Esophagus muscularis mucosa (tissue), 4 donors: Measurements from ENCODE around the gene FBXO22. TPM values are rescaled to one million over a fixed set of nuclear protein-coding genes. Genes with fewer than 3 reads are reported as not detected.

Experiments used
- DNase-seq: peaks from one replicate; pipeline ENCODE4 v3.0.0-alpha.2; 2017; ENCODE audit errors: extremely low spot score
- H3K27ac ChIP-seq, 4 donors: fragments of 200-600 bp; sonication (generic); replicated peaks in 1 of 4; 1 replicate in 3 of 4; 2 replicates in 1 of 4; pipeline ENCODE4 v1.5.1; 2016 to 2019; ENCODE audit warnings: mild to moderate bottlenecking in 1 of 4
- H3K27me3 ChIP-seq, 4 donors: fragments of 200-600 bp; sonication (generic); one replicate each; pipeline versions ENCODE4 v1.5.1 to v1.6.0; 2016 to 2019
- H3K36me3 ChIP-seq, 4 donors: fragments of 200-600 bp; sonication (generic); one replicate each; pipeline ENCODE4 v1.5.1; 2016 to 2019
- H3K4me1 ChIP-seq, 4 donors: fragments of 200-600 bp; sonication (generic); one replicate each; pipeline ENCODE4 v1.5.1; 2016 to 2019
- H3K4me3 ChIP-seq, 4 donors: fragments of 200-600 bp; sonication (generic); 1 replicate in 2 of 4; 2 replicates in 2 of 4; pipeline ENCODE4 v1.5.1; 2016 to 2019; ENCODE audit warnings: mild to moderate bottlenecking in 4 of 4, moderate library complexity in 1 of 4
- H3K9me3 ChIP-seq, 4 donors: fragments of 200-600 bp; sonication (generic); 1 replicate in 3 of 4; 2 replicates in 1 of 4; pipeline ENCODE4 v1.5.1; 2016 to 2019
- EP300 ChIP-seq: sonication (generic); formaldehyde crosslinking; IDR thresholded peaks from one replicate; pipeline ENCODE4 v1.6.1; 2017; ENCODE audit warnings: antibody characterized with exemption
- POLR2A ChIP-seq: fragments of 450-650 bp; IDR thresholded peaks from one replicate; pipeline ENCODE4 v1.6.1; 2017; ENCODE audit warnings: antibody characterized with exemption, moderate library complexity, mild to moderate bottlenecking, low read depth
- POLR2AphosphoS5 ChIP-seq, 2 donors: sonication (generic); formaldehyde crosslinking; IDR thresholded peaks; one replicate each; pipeline ENCODE4 v1.6.1; 2017; ENCODE audit warnings: antibody characterized with exemption in 2 of 2
- WGBS: methylation state at CpG from one replicate; pipeline ENCODE4 v1.1.5; 2018; 5-methylcytosine and 5-hydroxymethylcytosine counted together
- intact Hi-C: fragments of 100-400 bp; cut with DNase I; formaldehyde crosslinking; loops from one replicate; pipeline ENCODE4 v1.15.1; 2023
- total RNA-seq, 4 donors: library from RNA; depleted of rRNA; stranded (reverse); fragments of >200 nt; gene quantifications; one replicate each; pipeline versions ENCODE4 v1.1.0 to v1.2.1, GENCODE V29; 2016
- TF ChIP-seq, protein P1 (sequence below), 3 experiments: fragments of 200-600 bp in 2 of 3; fragments of 450-650 bp in 1 of 3; sonication (generic) in 2 of 3; IDR thresholded peaks; one replicate each; pipeline ENCODE4 v1.5.1; 2017 to 2019; ENCODE audit warnings: antibody characterized with exemption in 3 of 3, mild to moderate bottlenecking in 2 of 3, moderate library complexity in 1 of 3

FBXO22 gene
- total RNA-seq, 4 donors from 2014 or later = 10.4 to 23.8 (median 17.7) TPM

- Histone ChIP-seq H3K4me1 (peaks cover 0 to 7% (median 3%) of the 10 kb centered on the region in 4 donors), H3K4me3 (no peak overlapping the region), H3K9me3 (no peaks in the 10 kb centered on the region), H3K36me3 (peaks cover 4 to 50% (median 17%) of the 10 kb centered on the region in 4 donors), H3K27ac (no peak overlapping the region), H3K27me3 (no peaks in the 10 kb centered on the region)
- intact Hi-C loops = no loop called here
- TF ChIP-seq, protein P1, sequence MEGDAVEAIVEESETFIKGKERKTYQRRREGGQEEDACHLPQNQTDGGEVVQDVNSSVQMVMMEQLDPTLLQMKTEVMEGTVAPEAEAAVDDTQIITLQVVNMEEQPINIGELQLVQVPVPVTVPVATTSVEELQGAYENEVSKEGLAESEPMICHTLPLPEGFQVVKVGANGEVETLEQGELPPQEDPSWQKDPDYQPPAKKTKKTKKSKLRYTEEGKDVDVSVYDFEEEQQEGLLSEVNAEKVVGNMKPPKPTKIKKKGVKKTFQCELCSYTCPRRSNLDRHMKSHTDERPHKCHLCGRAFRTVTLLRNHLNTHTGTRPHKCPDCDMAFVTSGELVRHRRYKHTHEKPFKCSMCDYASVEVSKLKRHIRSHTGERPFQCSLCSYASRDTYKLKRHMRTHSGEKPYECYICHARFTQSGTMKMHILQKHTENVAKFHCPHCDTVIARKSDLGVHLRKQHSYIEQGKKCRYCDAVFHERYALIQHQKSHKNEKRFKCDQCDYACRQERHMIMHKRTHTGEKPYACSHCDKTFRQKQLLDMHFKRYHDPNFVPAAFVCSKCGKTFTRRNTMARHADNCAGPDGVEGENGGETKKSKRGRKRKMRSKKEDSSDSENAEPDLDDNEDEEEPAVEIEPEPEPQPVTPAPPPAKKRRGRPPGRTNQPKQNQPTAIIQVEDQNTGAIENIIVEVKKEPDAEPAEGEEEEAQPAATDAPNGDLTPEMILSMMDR (IDR thresholded peaks at IDR 0.05) = no peak
- TF ChIP-seq POLR2A (no peak), EP300 (no peak), POLR2AphosphoS5 (IDR thresholded peaks at IDR 0.05) (no peak)
- WGBS = 73% methylated on average over 9 of the region's 9 CpGs
- no peak for DNase-seq
These were observed 25.3 kb downstream of the FBXO22 start for GRCh38 chr15:75928680-75929608.

GRCh38 chr15:75929799-75930565 is 26.3 kb downstream of the FBXO22 start:
- no peak for TF ChIP-seq POLR2AphosphoS5 (IDR thresholded peaks at IDR 0.05)
- TF ChIP-seq EP300 = no peak
- no peak for TF ChIP-seq POLR2A
- TF ChIP-seq, protein P1 (IDR thresholded peaks at IDR 0.05) = no peak
- no peak overlapping the region for H3K4me3 ChIP-seq
- DNase-seq = no peak
- intact Hi-C loops = no loop called here
- peaks cover 14 to 56% (median 24%) of the 10 kb centered on the region in 4 donors for H3K36me3 ChIP-seq
- H3K27me3 ChIP-seq = no peaks in the 10 kb centered on the region
- no peaks in the 10 kb centered on the region for H3K9me3 ChIP-seq
- H3K4me1 ChIP-seq = peaks cover 0 to 2% (median 0%) of the 10 kb centered on the region in 4 donors
- 63% methylated on average over 5 of the region's 5 CpGs for WGBS
- H3K27ac ChIP-seq = no peak overlapping the region

- 81% methylated on average over 2 of the region's 2 CpGs for WGBS
These were observed 27.2 kb downstream of the FBXO22 start for GRCh38 chr15:75930866-75931265.

DNA sequence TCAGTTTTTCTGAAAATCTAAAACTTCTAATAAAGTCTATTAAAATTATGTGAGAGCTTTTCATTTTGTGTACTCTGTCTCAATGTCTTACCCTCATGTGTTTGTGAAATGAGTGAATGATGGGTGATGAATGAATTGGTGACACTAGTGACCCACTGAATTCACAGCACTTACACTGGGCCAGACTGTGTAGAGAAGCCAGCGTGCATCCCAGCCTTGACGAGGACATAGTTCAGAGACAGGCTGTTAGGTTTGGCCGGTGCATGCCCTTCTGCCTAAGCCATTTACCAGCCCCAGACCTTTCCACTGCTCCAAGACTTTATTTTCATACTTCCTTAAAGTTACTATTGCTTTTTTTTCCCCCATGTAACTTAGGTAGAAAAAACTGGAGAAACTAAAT is 38.8 kb downstream of the FBXO22 start:
- Histone ChIP-seq H3K27ac (no peak overlapping the region), H3K4me3 (no peak overlapping the region), H3K4me1 (no peaks in the 10 kb centered on the region), H3K36me3 (peaks cover 0 to 5% (median 0%) of the 10 kb centered on the region in 4 donors), H3K9me3 (no peaks in the 10 kb centered on the region), H3K27me3 (peaks cover 0 to 6% (median 0%) of the 10 kb centered on the region in 4 donors)
- no peak for TF ChIP-seq POLR2AphosphoS5 (IDR thresholded peaks at IDR 0.05)
- no peak for TF ChIP-seq POLR2A
- TF ChIP-seq, protein P1 (IDR thresholded peaks at IDR 0.05) = no peak
- TF ChIP-seq EP300 = no peak
- 57% methylated on average over 3 of the region's 3 CpGs for whole genome bisulfite sequencing
- intact Hi-C loops = no loop called here
- DNase-seq = no peak

More at GRCh38 chr15:75930866-75931265, 27.2 kb downstream of the FBXO22 start:
- TF ChIP-seq EP300 (no peak), POLR2AphosphoS5 (IDR thresholded peaks at IDR 0.05) (no peak), POLR2A (no peak)
- TF ChIP-seq, protein P1 (IDR thresholded peaks at IDR 0.05) = no peak
- no peaks in the 10 kb centered on the region for H3K9me3 ChIP-seq
- no peak overlapping the region for H3K27ac ChIP-seq
- H3K36me3 ChIP-seq = peaks cover 14 to 54% (median 24%) of the 10 kb centered on the region in 4 donors
- no peak overlapping the region for H3K4me3 ChIP-seq
- no peaks in the 10 kb centered on the region for H3K4me1 ChIP-seq
- intact Hi-C loops = no loop called here
- no peaks in the 10 kb centered on the region for H3K27me3 ChIP-seq
- DNase-seq = no peak
